ENCODE results near the gene ADCY9. TPM values are rescaled to one million over a fixed set of nuclear protein-coding genes. Genes with fewer than 3 reads are reported as not detected.

ADCY9 gene
- total and polyA plus RNA-seq, 4 donors, result 7.9 to 40.1 (median 24.7) TPM

GRCh38 chr16:4093495-4094126 is 22.6 kb downstream of the ADCY9 start:
- Histone ChIP-seq H3K9me3 (ENCODE audit: control insufficient read depth, low read length) (no peaks in the 10 kb centered on the region), H3K36me3 (ENCODE audit: control insufficient read depth in 1 of 2, insufficient read depth in 2 of 2, low read length in 1 of 2) (no peaks in the 10 kb centered on the region), H3K27me3 (ENCODE audit: control insufficient read depth in 1 of 2, insufficient read depth in 2 of 2, low read length in 1 of 2) (no peaks in the 10 kb centered on the region), H3K4me3 (ENCODE audit: low read length in 2 of 2) (peak overlapping the region in 1 of 2 donors; percentile 11), H3K27ac (ENCODE audit: low read depth in 1 of 2, low read length in 2 of 2) (peak overlapping the region; percentile 86 to 89), H3K4me1 (ENCODE audit: control insufficient read depth in 1 of 2, insufficient read depth in 2 of 2, low read length in 2 of 2) (peaks cover 3 to 10% of the 10 kb centered on the region in 2 donors)
- DNase-seq (peak; percentile 79 to 87), ATAC-seq (ENCODE audit: low FRiP score) (no peak)
- 11 to 12% methylated on average over 8 of the region's 8 CpGs for WGBS, 2 donors
- intact Hi-C loops (cut with DNase I), result loop anchor here in 1 of 2 donors (5.0 kb wide), 1 partner anchor 41 kb away; no protein-coding TSS in a partner anchor

- Histone ChIP-seq H3K27ac (ENCODE audit: low read depth in 1 of 2, low read length in 2 of 2) (no peak overlapping the region), H3K4me3 (ENCODE audit: low read length in 2 of 2) (no peak overlapping the region)
- no peak for ATAC-seq (ENCODE audit: low FRiP score)
Observed at GRCh38 chr16:4092547-4093265, 23.5 kb downstream of the ADCY9 start.

GRCh38 chr16:4091240-4092012 is 24.8 kb downstream of the ADCY9 start:
- Histone ChIP-seq H3K27me3 (ENCODE audit: control insufficient read depth in 1 of 2, insufficient read depth in 2 of 2, low read length in 1 of 2) (no peaks in the 10 kb centered on the region), H3K4me3 (ENCODE audit: low read length in 2 of 2) (no peak overlapping the region), H3K4me1 (ENCODE audit: control insufficient read depth in 1 of 2, insufficient read depth in 2 of 2, low read length in 2 of 2) (peaks cover 3 to 8% of the 10 kb centered on the region in 2 donors), H3K36me3 (ENCODE audit: control insufficient read depth in 1 of 2, insufficient read depth in 2 of 2, low read length in 1 of 2) (no peaks in the 10 kb centered on the region), H3K9me3 (ENCODE audit: control insufficient read depth, low read length) (no peaks in the 10 kb centered on the region), H3K27ac (ENCODE audit: low read depth in 1 of 2, low read length in 2 of 2) (peak overlapping the region in 1 of 2 donors; percentile 62)
- DNase-seq, result no peak
- no peak for ATAC-seq (ENCODE audit: low FRiP score)
- 78 to 79% methylated on average over 17 of the region's 17 CpGs for WGBS, 2 donors
- intact Hi-C loops (cut with DNase I), result loop anchor here in 1 of 2 donors (5.0 kb wide), 1 partner anchor 39 kb away; no protein-coding TSS in a partner anchor

More at GRCh38 chr16:4092547-4093265, 23.5 kb downstream of the ADCY9 start:
- Histone ChIP-seq H3K27me3 (ENCODE audit: control insufficient read depth in 1 of 2, insufficient read depth in 2 of 2, low read length in 1 of 2) (no peaks in the 10 kb centered on the region), H3K4me1 (ENCODE audit: control insufficient read depth in 1 of 2, insufficient read depth in 2 of 2, low read length in 2 of 2) (peaks cover 3 to 10% of the 10 kb centered on the region in 2 donors), H3K36me3 (ENCODE audit: control insufficient read depth in 1 of 2, insufficient read depth in 2 of 2, low read length in 1 of 2) (no peaks in the 10 kb centered on the region), H3K9me3 (ENCODE audit: control insufficient read depth, low read length) (no peaks in the 10 kb centered on the region)
- intact Hi-C loops (cut with DNase I), result loop anchor here in 1 of 2 donors (5.0 kb wide), 1 partner anchor 40 kb away; no protein-coding TSS in a partner anchor
- DNase-seq, result no peak
- 5 to 9% methylated on average over 5 of the region's 5 CpGs for WGBS, 2 donors

- peaks cover 3 to 8% of the 10 kb centered on the region in 2 donors for H3K4me1 ChIP-seq (ENCODE audit: control insufficient read depth in 1 of 2, insufficient read depth in 2 of 2, low read length in 2 of 2)
- no peaks in the 10 kb centered on the region for H3K9me3 ChIP-seq (ENCODE audit: control insufficient read depth, low read length)
- ATAC-seq (ENCODE audit: low FRiP score), result peak; percentile 80
- DNase-seq, result peak in 1 of 2 donors; percentile 76
- H3K36me3 ChIP-seq (ENCODE audit: control insufficient read depth in 1 of 2, insufficient read depth in 2 of 2, low read length in 1 of 2), result no peaks in the 10 kb centered on the region
- H3K27ac ChIP-seq (ENCODE audit: low read depth in 1 of 2, low read length in 2 of 2), result peak overlapping the region in 1 of 2 donors; percentile 45
- WGBS, 2 donors, result 0% methylated on average over 12 of the region's 12 CpGs
- no peaks in the 10 kb centered on the region for H3K27me3 ChIP-seq (ENCODE audit: control insufficient read depth in 1 of 2, insufficient read depth in 2 of 2, low read length in 1 of 2)
- H3K4me3 ChIP-seq (ENCODE audit: low read length in 2 of 2), result no peak overlapping the region
- intact Hi-C loops (cut with DNase I), result loop anchor here in 1 of 2 donors (5.0 kb wide), 1 partner anchor 38 kb away; no protein-coding TSS in a partner anchor
Observed at GRCh38 chr16:4090351-4090851, 25.8 kb downstream of the ADCY9 start.

GRCh38 chr16:4089811-4090301 is 26.4 kb downstream of the ADCY9 start:
- Histone ChIP-seq H3K27ac (ENCODE audit: low read depth in 1 of 2, low read length in 2 of 2) (peak overlapping the region; percentile 45 to 60), H3K27me3 (ENCODE audit: control insufficient read depth in 1 of 2, insufficient read depth in 2 of 2, low read length in 1 of 2) (no peaks in the 10 kb centered on the region), H3K36me3 (ENCODE audit: control insufficient read depth in 1 of 2, insufficient read depth in 2 of 2, low read length in 1 of 2) (no peaks in the 10 kb centered on the region), H3K4me3 (ENCODE audit: low read length in 2 of 2) (no peak overlapping the region), H3K4me1 (ENCODE audit: control insufficient read depth in 1 of 2, insufficient read depth in 2 of 2, low read length in 2 of 2) (peaks cover 3 to 8% of the 10 kb centered on the region in 2 donors), H3K9me3 (ENCODE audit: control insufficient read depth, low read length) (no peaks in the 10 kb centered on the region)
- ATAC-seq (ENCODE audit: low FRiP score) (no peak), DNase-seq (no peak)
- WGBS, 2 donors, result 7 to 11% methylated on average over 7 of the region's 7 CpGs
- intact Hi-C loops (cut with DNase I), result loop anchor here in 1 of 2 donors (5.0 kb wide), 1 partner anchor 38 kb away; no protein-coding TSS in a partner anchor

GRCh38 chr16:4089251-4089810 is 26.9 kb downstream of the ADCY9 start:
- H3K27me3 ChIP-seq (ENCODE audit: control insufficient read depth in 1 of 2, insufficient read depth in 2 of 2, low read length in 1 of 2), result no peaks in the 10 kb centered on the region
- DNase-seq, result no peak
- no peaks in the 10 kb centered on the region for H3K9me3 ChIP-seq (ENCODE audit: control insufficient read depth, low read length)
- WGBS, 2 donors, result 24 to 27% methylated on average over 15 of the region's 15 CpGs
- H3K36me3 ChIP-seq (ENCODE audit: control insufficient read depth in 1 of 2, insufficient read depth in 2 of 2, low read length in 1 of 2), result no peaks in the 10 kb centered on the region
- intact Hi-C loops (cut with DNase I), result no loop called here
- H3K4me1 ChIP-seq (ENCODE audit: control insufficient read depth in 1 of 2, insufficient read depth in 2 of 2, low read length in 2 of 2), result peaks cover 3 to 8% of the 10 kb centered on the region in 2 donors
- no peak for ATAC-seq (ENCODE audit: low FRiP score)
- H3K4me3 ChIP-seq (ENCODE audit: low read length in 2 of 2), result no peak overlapping the region
- peak overlapping the region; percentile 45 to 60 for H3K27ac ChIP-seq (ENCODE audit: low read depth in 1 of 2, low read length in 2 of 2)

- H3K4me3 ChIP-seq (ENCODE audit: low read length in 2 of 2), result no peak overlapping the region
Observed at GRCh38 chr16:4087990-4088577, 28.2 kb downstream of the ADCY9 start.

More at GRCh38 chr16:4087990-4088577, 28.2 kb downstream of the ADCY9 start:
- no peak for ATAC-seq (ENCODE audit: low FRiP score)
- Histone ChIP-seq H3K9me3 (ENCODE audit: control insufficient read depth, low read length) (no peaks in the 10 kb centered on the region), H3K27me3 (ENCODE audit: control insufficient read depth in 1 of 2, insufficient read depth in 2 of 2, low read length in 1 of 2) (no peaks in the 10 kb centered on the region), H3K36me3 (ENCODE audit: control insufficient read depth in 1 of 2, insufficient read depth in 2 of 2, low read length in 1 of 2) (no peaks in the 10 kb centered on the region), H3K4me1 (ENCODE audit: control insufficient read depth in 1 of 2, insufficient read depth in 2 of 2, low read length in 2 of 2) (peaks cover 0 to 5% of the 10 kb centered on the region in 2 donors), H3K27ac (ENCODE audit: low read depth in 1 of 2, low read length in 2 of 2) (peak overlapping the region in 1 of 2 donors; percentile 38)
- 76 to 77% methylated on average over 7 of the region's 7 CpGs for WGBS, 2 donors
- peak in 1 of 2 donors; percentile 6 for DNase-seq
- intact Hi-C loops (cut with DNase I), result no loop called here
